ENCODE results near the gene TRIM5. TPM values are rescaled to one million over a fixed set of nuclear protein-coding genes. Genes with fewer than 3 reads are reported as not detected.
A peak's percentile ranks its signal among the peaks of the same experiment; 100 is the strongest.

Gene TRIM5
- total and polyA plus RNA-seq, 2 donors (not counting 1 experiment from before 2014, with no cell fraction given): 10.1 to 39.5 TPM

GRCh38 chr11:5631417-5631816 is 53.5 kb downstream of the TRIM5 start:
- H3K79me2 ChIP-seq (ENCODE audit: control insufficient read depth, insufficient read depth, low read length): peaks cover 72% of the 10 kb centered on the region
- H3K27ac ChIP-seq (ENCODE audit: low read length in 2 of 2): peak overlapping the region; percentile 65 to 80
- 72% methylated on average over 2 of the region's 2 CpGs for WGBS (ENCODE audit: insufficient coverage)
- intact Hi-C loops (cut with micrococcal nuclease): no loop called here
- ChIA-PET POLR2A (interaction anchor here (0.6 to 1.4 kb wide), 2 partner anchors 58 to 87 kb away, joined by 3 to 4 read pairs; partner anchors contain the start of gene TRIM22), CTCF (interaction anchor here (1.0 to 1.2 kb wide), 2 partner anchors 31 to 155 kb away, joined by 3 to 6 read pairs; no protein-coding TSS in a partner anchor)
- peak overlapping the region; percentile 41 for H3K9ac ChIP-seq (ENCODE audit: low read length)
- Mint-ChIP-seq H3K27me3 (no peaks in the 10 kb centered on the region), H3K9me3 (ENCODE audit: insufficient read depth) (no peaks in the 10 kb centered on the region), H3K4me3 (peak overlapping the region; percentile 83), H3K4me1 (peaks cover 41% of the 10 kb centered on the region), H3K27ac (peak overlapping the region; percentile 94)
- no peaks in the 10 kb centered on the region for H3K9me3 ChIP-seq (ENCODE audit: control extremely low read depth in 1 of 3, control insufficient read depth in 2 of 3, insufficient read depth in 1 of 3, low read length in 2 of 3)
- H3K4me1 ChIP-seq (ENCODE audit: control insufficient read depth in 2 of 2, insufficient read depth in 2 of 2, low read length in 2 of 2): peaks cover 19 to 20% of the 10 kb centered on the region in 2 donors
- DNase-seq: no peak
- no peaks in the 10 kb centered on the region for H3K27me3 ChIP-seq (replicated peaks in 1 of 4; ENCODE audit: control extremely low read depth in 1 of 4, control insufficient read depth in 3 of 4, insufficient read depth in 4 of 4, low read length in 3 of 4)
- peak overlapping the region in 1 of 5 experiments; percentile 39 for H3K4me3 ChIP-seq (ENCODE audit: control extremely low read depth in 1 of 5, extremely low read depth in 1 of 5, insufficient read depth in 1 of 5, low read depth in 2 of 5, low read length in 4 of 5)
- no peaks in the 10 kb centered on the region for H4K20me1 ChIP-seq (ENCODE audit: control insufficient read depth, insufficient read depth, low read length, poor library complexity, severe bottlenecking)
- no peak for ATAC-seq (ENCODE audit: low read depth)
- H3K36me3 ChIP-seq (replicated peaks in 1 of 2; ENCODE audit: control extremely low read depth in 1 of 2, control insufficient read depth in 1 of 2, extremely low read depth in 1 of 2, insufficient read depth in 2 of 2, low read length in 1 of 2): peaks cover 11 to 31% of the 10 kb centered on the region in 2 experiments
- H3K4me2 ChIP-seq (replicated peaks; ENCODE audit: low read depth, low read length, poor library complexity, severe bottlenecking): peak overlapping the region; percentile 66
- peak overlapping the region; percentile 89 for H2AFZ ChIP-seq (ENCODE audit: insufficient read depth, low read depth, low read length, poor library complexity, severe bottlenecking)
- TF ChIP-seq CTCF (IDR thresholded peaks at IDR 0.05) (no peak), EZH2 (IDR thresholded peaks at IDR 0.05; ENCODE audit: borderline replicate concordance, insufficient read depth, low read depth, low read length, poor library complexity, severe bottlenecking) (no peak)

- Mint-ChIP-seq H3K27me3 (no peaks in the 10 kb centered on the region), H3K4me3 (peak overlapping the region; percentile 95), H3K27ac (peak overlapping the region; percentile 96), H3K4me1 (peaks cover 52% of the 10 kb centered on the region), H3K9me3 (ENCODE audit: insufficient read depth) (no peaks in the 10 kb centered on the region)
- H3K27ac ChIP-seq (ENCODE audit: low read length in 2 of 2): peak overlapping the region in 1 of 2 donors; percentile 89
- CTCF ChIA-PET: no interaction called here
- H3K9me3 ChIP-seq (ENCODE audit: control extremely low read depth in 1 of 3, control insufficient read depth in 2 of 3, insufficient read depth in 1 of 3, low read length in 2 of 3): no peaks in the 10 kb centered on the region
- ATAC-seq (ENCODE audit: low read depth) (no peak), DNase-seq (no peak)
- H2AFZ ChIP-seq (ENCODE audit: insufficient read depth, low read depth, low read length, poor library complexity, severe bottlenecking): no peak overlapping the region
- POLR2A ChIA-PET: interaction anchor here (0.8 kb wide), 1 partner anchor 58 kb away, joined by 3 read pairs; the partner anchor contains the start of gene TRIM5
- peak overlapping the region; percentile 89 for H3K4me2 ChIP-seq (replicated peaks; ENCODE audit: low read depth, low read length, poor library complexity, severe bottlenecking)
- intact Hi-C loops (cut with micrococcal nuclease): no loop called here
- TF ChIP-seq CTCF (IDR thresholded peaks at IDR 0.05): no peak
- no peak for TF ChIP-seq EZH2 (IDR thresholded peaks at IDR 0.05; ENCODE audit: borderline replicate concordance, insufficient read depth, low read depth, low read length, poor library complexity, severe bottlenecking)
- WGBS (ENCODE audit: insufficient coverage): 100% methylated on average over 2 of the region's 5 CpGs
- no peak overlapping the region for H3K9ac ChIP-seq (ENCODE audit: low read length)
- no peaks in the 10 kb centered on the region for H3K36me3 ChIP-seq (replicated peaks in 1 of 2; ENCODE audit: control extremely low read depth in 1 of 2, control insufficient read depth in 1 of 2, extremely low read depth in 1 of 2, insufficient read depth in 2 of 2, low read length in 1 of 2)
- H3K27me3 ChIP-seq (replicated peaks in 1 of 4; ENCODE audit: control extremely low read depth in 1 of 4, control insufficient read depth in 3 of 4, insufficient read depth in 4 of 4, low read length in 3 of 4): no peaks in the 10 kb centered on the region
- H3K4me1 ChIP-seq (ENCODE audit: control insufficient read depth in 2 of 2, insufficient read depth in 2 of 2, low read length in 2 of 2): peaks cover 26 to 27% of the 10 kb centered on the region in 2 donors
- no peaks in the 10 kb centered on the region for H4K20me1 ChIP-seq (ENCODE audit: control insufficient read depth, insufficient read depth, low read length, poor library complexity, severe bottlenecking)
- peak overlapping the region in 1 of 5 experiments; percentile 73 for H3K4me3 ChIP-seq (ENCODE audit: control extremely low read depth in 1 of 5, extremely low read depth in 1 of 5, insufficient read depth in 1 of 5, low read depth in 2 of 5, low read length in 4 of 5)
- H3K79me2 ChIP-seq (ENCODE audit: control insufficient read depth, insufficient read depth, low read length): peaks cover 66% of the 10 kb centered on the region
These were observed 58.7 kb downstream of the TRIM5 start for GRCh38 chr11:5626196-5626595.

Data from B cell (primary cell).